Activated CD4-positive, alpha-beta T cell treated with anti-CD3 and anti-CD28 coated beads, Interleukin-10, Interleukin-2, amounts not matched to agents 100 ng/mL and 50 ng/mL, durations not matched to agents 16 hours and 8 hours (primary cell): ENCODE results near the gene NELFB.
"Not testable (repeated sequence)": the region's sequence is repeated elsewhere in the genome, so short reads cannot be mapped to it uniquely, and the experiment has no call there.

Experiments used
- DNase-seq: peaks from one replicate; pipeline ENCODE4 v3.0.0-alpha.2; 2020

NELFB gene

GRCh38 chr9:137247135-137247915 is 7.8 kb upstream of the NELFB start:
- no peak for DNase-seq

- no peak for DNase-seq
These were observed 7.3 kb upstream of the NELFB start for GRCh38 chr9:137247916-137248175.

GRCh38 chr9:137250329-137251193 is 4.6 kb upstream of the NELFB start:
- DNase-seq: no peak

GRCh38 chr9:137251194-137251461 is 4.0 kb upstream of the NELFB start, which contains the start of gene STPG3:
Gene STPG3, plus strand, starts transcription at chr9:137251286. Its CDS starts 1 bp downstream, at chr9:137251287.
- no peak for DNase-seq

- DNase-seq: no peak
These were observed 3.4 kb upstream of the NELFB start for GRCh38 chr9:137251490-137252268.

GRCh38 chr9:137252555-137253506 is 2.3 kb upstream of the NELFB start:
- no peak for DNase-seq

GRCh38 chr9:137253717-137254623 is 1.2 kb upstream of the NELFB start:
- no peak for DNase-seq

- DNase-seq: peak; percentile 49
These were observed 454 bp downstream of the NELFB start for GRCh38 chr9:137255448-137256114.

- no peak for DNase-seq
These were observed 1.2 kb downstream of the NELFB start for GRCh38 chr9:137256362-137256761.

GRCh38 chr9:137256856-137257255 is 1.7 kb downstream of the NELFB start:
- no peak for DNase-seq

GRCh38 chr9:137262173-137262908 is 7.2 kb downstream of the NELFB start:
- not testable (repeated sequence) for DNase-seq

GRCh38 chr9:137262909-137263285 is 7.8 kb downstream of the NELFB start:
- DNase-seq: no peak

GRCh38 chr9:137263506-137263905 is 8.4 kb downstream of the NELFB start:
- DNase-seq: no peak

- no peak for DNase-seq
These were observed 8.9 kb downstream of the NELFB start for GRCh38 chr9:137264067-137264466.

- DNase-seq: no peak
These were observed 10.5 kb downstream of the NELFB start for GRCh38 chr9:137265496-137266161.

GRCh38 chr9:137266162-137266527 is 11.0 kb downstream of the NELFB start:
- no peak for DNase-seq

GRCh38 chr9:137266585-137267453 is 11.7 kb downstream of the NELFB start:
- DNase-seq: no peak

GRCh38 chr9:137267933-137268355 is 12.8 kb downstream of the NELFB start:
- no peak for DNase-seq
